ENCODE measurements around the gene NACC2. TPM values are rescaled to one million over a fixed set of nuclear protein-coding genes. Genes with fewer than 3 reads are reported as not detected.

Gene NACC2
- total RNA-seq, 1 experiment from 2014 or later: 22.0 TPM

- ChIA-PET POLR2A (no interaction called here), CTCF (no interaction called here)
- no peaks in the 10 kb centered on the region for H3K9me3 Mint-ChIP-seq (ENCODE audit: unreplicated experiment)
- intact Hi-C loops (cut with micrococcal nuclease; ENCODE audit: unreplicated experiment): no loop called here
- no peaks in the 10 kb centered on the region for H3K27me3 Mint-ChIP-seq (ENCODE audit: insufficient read depth, unreplicated experiment)
- H3K27ac Mint-ChIP-seq (ENCODE audit: unreplicated experiment): no peak overlapping the region
- H3K27me3 ChIP-seq (replicated peaks; ENCODE audit: control insufficient read depth, insufficient read depth, low read length): no peaks in the 10 kb centered on the region
- H3K4me3 ChIP-seq (ENCODE audit: low read depth, low read length): no peak overlapping the region
- no peak for TF ChIP-seq CTCF (IDR thresholded peaks at IDR 0.05; ENCODE audit: insufficient read depth in 1 of 2, low read depth in 1 of 2, low read length in 1 of 2, severe bottlenecking in 1 of 2, unreplicated experiment in 1 of 2)
- no peaks in the 10 kb centered on the region for H3K9me3 ChIP-seq
- DNase-seq: no peak
- H3K4me1 Mint-ChIP-seq (ENCODE audit: low read depth, unreplicated experiment): peaks cover 6% of the 10 kb centered on the region
- no peaks in the 10 kb centered on the region for H3K36me3 ChIP-seq (ENCODE audit: control insufficient read depth, insufficient read depth, low read length)
- H3K36me3 Mint-ChIP-seq (ENCODE audit: insufficient read depth, unreplicated experiment): peaks cover 4% of the 10 kb centered on the region
- BruUV-seq (replicated peaks): no TSS peak
- no peak overlapping the region for H3K4me3 Mint-ChIP-seq (ENCODE audit: unreplicated experiment)
- H3K4me1 ChIP-seq: peaks cover 28% of the 10 kb centered on the region
These were observed 40.4 kb upstream of the NACC2 start for GRCh38 chr9:136135326-136136126.

- POLR2A ChIA-PET: no interaction called here
- H3K4me3 ChIP-seq (ENCODE audit: low read depth, low read length): peak overlapping the region; percentile 49
These were observed 38.9 kb upstream of the NACC2 start for GRCh38 chr9:136133959-136134484.

More at GRCh38 chr9:136133959-136134484, 38.9 kb upstream of the NACC2 start:
- no peaks in the 10 kb centered on the region for H3K9me3 Mint-ChIP-seq (ENCODE audit: unreplicated experiment)
- H3K4me3 Mint-ChIP-seq (ENCODE audit: unreplicated experiment): peak overlapping the region; percentile 82
- H3K36me3 ChIP-seq (ENCODE audit: control insufficient read depth, insufficient read depth, low read length): no peaks in the 10 kb centered on the region
- CTCF ChIA-PET: interaction anchor here (1.2 to 1.6 kb wide), 2 partner anchors 73 to 84 kb away, joined by 4 read pairs; no protein-coding TSS in a partner anchor
- no peaks in the 10 kb centered on the region for H3K27me3 ChIP-seq (replicated peaks; ENCODE audit: control insufficient read depth, insufficient read depth, low read length)
- intact Hi-C loops (cut with micrococcal nuclease; ENCODE audit: unreplicated experiment): loop anchor here (1.0 kb wide), 2 partner anchors 92 to 149 kb away; no protein-coding TSS in a partner anchor
- peaks cover 12% of the 10 kb centered on the region for H3K4me1 Mint-ChIP-seq (ENCODE audit: low read depth, unreplicated experiment)
- no peaks in the 10 kb centered on the region for H3K9me3 ChIP-seq
- no peak for DNase-seq
- no peak for TF ChIP-seq CTCF (IDR thresholded peaks at IDR 0.05; ENCODE audit: insufficient read depth in 1 of 2, low read depth in 1 of 2, low read length in 1 of 2, severe bottlenecking in 1 of 2, unreplicated experiment in 1 of 2)
- H3K4me1 ChIP-seq: peaks cover 33% of the 10 kb centered on the region
- peaks cover 5% of the 10 kb centered on the region for H3K36me3 Mint-ChIP-seq (ENCODE audit: insufficient read depth, unreplicated experiment)
- H3K27ac Mint-ChIP-seq (ENCODE audit: unreplicated experiment): peak overlapping the region; percentile 76
- no TSS peak for BruUV-seq (replicated peaks)
- no peaks in the 10 kb centered on the region for H3K27me3 Mint-ChIP-seq (ENCODE audit: insufficient read depth, unreplicated experiment)

Measured in Caco-2 (cell line).